Upper lobe of left lung (tissue), 6 donors: Measurements from ENCODE around the gene MYOG. TPM values are rescaled to one million over a fixed set of nuclear protein-coding genes. Genes with fewer than 3 reads are reported as not detected.

Experiments
- ATAC-seq, 2 donors: fragments of 200-7000 bp; cut with Tn5 transposase; one replicate each; pipeline ENCODE4 v1.9.1; 2022; ENCODE audit warnings: mild to moderate bottlenecking in 2 of 2, moderate library complexity in 2 of 2; ENCODE audit not compliant: low FRiP score in 2 of 2
- DNase-seq, 2 donors: peaks; one replicate each; pipeline ENCODE4 v3.0.0-alpha.2; 2019 to 2020
- H3K27ac ChIP-seq, 4 donors: fragments of 200-600 bp; sonication (generic); one replicate each; pipeline ENCODE4 v1.5.1; 2016 to 2019
- H3K27me3 ChIP-seq, 4 donors: fragments of 200-600 bp; sonication (generic); one replicate each; pipeline ENCODE4 v1.5.1; 2017 to 2019
- H3K36me3 ChIP-seq, 4 donors: fragments of 200-600 bp; sonication (generic); one replicate each; pipeline ENCODE4 v1.5.1; 2016 to 2019
- H3K4me1 ChIP-seq, 4 donors: fragments of 200-600 bp; sonication (generic); one replicate each; pipeline ENCODE4 v1.5.1; 2018 to 2019
- H3K4me3 ChIP-seq, 4 donors: fragments of 200-600 bp; sonication (generic); one replicate each; pipeline ENCODE4 v1.5.1; 2017 to 2019; ENCODE audit warnings: mild to moderate bottlenecking in 2 of 4, moderate library complexity in 1 of 4
- H3K9me3 ChIP-seq, 4 donors: fragments of 200-600 bp; sonication (generic); one replicate each; pipeline ENCODE4 v1.5.1; 2018 to 2019
- CTCF ChIP-seq, 6 experiments: fragments of 450-650 bp in 4 of 6; fragments of 200-600 bp in 2 of 6; sonication (generic) in 2 of 6; IDR thresholded peaks; one replicate each; pipeline ENCODE4 v1.5.1; 2016 to 2019; ENCODE audit warnings: antibody characterized with exemption in 6 of 6
- EP300 ChIP-seq, 4 donors: sonication (generic); formaldehyde crosslinking; IDR thresholded peaks; one replicate each; pipeline ENCODE4 v1.5.1; 2017; ENCODE audit warnings: antibody characterized with exemption in 4 of 4, control low read depth in 2 of 4
- POLR2A ChIP-seq, 4 donors: fragments of 450-650 bp; IDR thresholded peaks; one replicate each; pipeline ENCODE4 v1.5.1; 2016 to 2017; ENCODE audit warnings: antibody characterized with exemption in 4 of 4, mild to moderate bottlenecking in 2 of 4
- POLR2AphosphoS5 ChIP-seq, 2 donors: sonication (generic); formaldehyde crosslinking; IDR thresholded peaks; one replicate each; pipeline ENCODE4 v1.5.1; 2017; ENCODE audit warnings: antibody characterized with exemption in 2 of 2
- WGBS, 2 donors: methylation state at CpG; one replicate each; pipeline ENCODE4 v1.1.5; 2017 to 2018; 5-methylcytosine and 5-hydroxymethylcytosine counted together
- total RNA-seq, 6 donors: library from RNA; depleted of rRNA in 4 of 6; stranded (reverse); fragments of >200 nt in 4 of 6; gene quantifications; one replicate each; pipeline versions ENCODE4 v1.1.0 to v1.2.1, GENCODE V29; 2016 to 2021
- donor health status: DM: no; HTN: no; CAD: no; lungs with moderate emphysema.
- donor health status: DM: no; HTN: yes; CAD: no; lungs with severe emphysema.

MYOG gene
- total RNA-seq, 6 donors from 2014 or later: not detected

- ATAC-seq (peak in 1 of 2 donors; percentile 35), DNase-seq (no peak)
- no peaks in the 10 kb centered on the region for H3K36me3 ChIP-seq
- WGBS, 2 donors: 85 to 89% methylated on average over 7 of the region's 7 CpGs
- no peak overlapping the region for H3K4me3 ChIP-seq
- TF ChIP-seq EP300 (IDR thresholded peaks at IDR 0.05): peak in 2 of 4 donors; percentile 19 to 57
- no peak for TF ChIP-seq CTCF (IDR thresholded peaks at IDR 0.05)
- peak overlapping the region in 1 of 4 donors; percentile 60 for H3K27ac ChIP-seq
- H3K4me1 ChIP-seq: no peaks in the 10 kb centered on the region
- no peaks in the 10 kb centered on the region for H3K27me3 ChIP-seq
- H3K9me3 ChIP-seq: peaks cover 4 to 9% (median 7%) of the 10 kb centered on the region in 4 donors
Observed at GRCh38 chr1:203099805-203100515, 14.1 kb upstream of the MYOG start.

- ATAC-seq (no peak), DNase-seq (no peak)
- H3K36me3 ChIP-seq: no peaks in the 10 kb centered on the region
- no peaks in the 10 kb centered on the region for H3K4me1 ChIP-seq
- no peak overlapping the region for H3K4me3 ChIP-seq
- peaks cover 0 to 14% (median 10%) of the 10 kb centered on the region in 4 donors for H3K9me3 ChIP-seq
- WGBS, 2 donors: 88 to 89% methylated on average over 8 of the region's 8 CpGs
- no peaks in the 10 kb centered on the region for H3K27me3 ChIP-seq
- TF ChIP-seq EP300 (IDR thresholded peaks at IDR 0.05) (no peak), POLR2A (IDR thresholded peaks at IDR 0.05) (no peak), POLR2AphosphoS5 (IDR thresholded peaks at IDR 0.05) (no peak), CTCF (IDR thresholded peaks at IDR 0.05) (no peak)
- peak overlapping the region in 1 of 4 donors; percentile 34 for H3K27ac ChIP-seq
Observed at GRCh38 chr1:203098914-203099520, 13.2 kb upstream of the MYOG start.

- Histone ChIP-seq H3K36me3 (no peaks in the 10 kb centered on the region), H3K9me3 (peaks cover 0 to 14% (median 10%) of the 10 kb centered on the region in 4 donors), H3K4me3 (no peak overlapping the region), H3K27me3 (no peaks in the 10 kb centered on the region), H3K27ac (no peak overlapping the region), H3K4me1 (no peaks in the 10 kb centered on the region)
- no peak for TF ChIP-seq CTCF (IDR thresholded peaks at IDR 0.05)
- no peak for TF ChIP-seq POLR2AphosphoS5 (IDR thresholded peaks at IDR 0.05)
- no peak for TF ChIP-seq EP300 (IDR thresholded peaks at IDR 0.05)
- no peak for TF ChIP-seq POLR2A (IDR thresholded peaks at IDR 0.05)
- ATAC-seq (no peak), DNase-seq (no peak)
- WGBS, 2 donors: 100% methylated on average over 1 of the region's 1 CpG
Observed at GRCh38 chr1:203098445-203098844, 12.6 kb upstream of the MYOG start.

- TF ChIP-seq POLR2A (IDR thresholded peaks at IDR 0.05): no peak
- TF ChIP-seq EP300 (IDR thresholded peaks at IDR 0.05): no peak
- no peak for TF ChIP-seq CTCF (IDR thresholded peaks at IDR 0.05)
- 80 to 100% methylated on average over 1 of the region's 1 CpG for WGBS, 2 donors
- no peak overlapping the region for H3K4me3 ChIP-seq
- H3K27ac ChIP-seq: no peak overlapping the region
- DNase-seq (no peak), ATAC-seq (no peak)
- no peaks in the 10 kb centered on the region for H3K27me3 ChIP-seq
- no peaks in the 10 kb centered on the region for H3K4me1 ChIP-seq
- H3K36me3 ChIP-seq: no peaks in the 10 kb centered on the region
- H3K9me3 ChIP-seq: peaks cover 0 to 14% (median 10%) of the 10 kb centered on the region in 4 donors
Observed at GRCh38 chr1:203097001-203097400, 11.2 kb upstream of the MYOG start.

GRCh38 chr1:203096566-203096965 is 10.8 kb upstream of the MYOG start:
- ATAC-seq: no peak
- Histone ChIP-seq H3K27ac (no peak overlapping the region), H3K4me3 (no peak overlapping the region), H3K9me3 (peaks cover 0 to 14% (median 10%) of the 10 kb centered on the region in 4 donors), H3K27me3 (no peaks in the 10 kb centered on the region), H3K4me1 (no peaks in the 10 kb centered on the region), H3K36me3 (no peaks in the 10 kb centered on the region)
- DNase-seq: no peak
- no peak for TF ChIP-seq POLR2A (IDR thresholded peaks at IDR 0.05)
- no peak for TF ChIP-seq CTCF (IDR thresholded peaks at IDR 0.05)
- TF ChIP-seq POLR2AphosphoS5 (IDR thresholded peaks at IDR 0.05): no peak
- no peak for TF ChIP-seq EP300 (IDR thresholded peaks at IDR 0.05)
